A673 (cell line): Measurements from ENCODE around the gene TNS4.

Source experiments
- EZH2 ChIP-seq: fragments of 200-600 bp; sonication (generic); IDR thresholded peaks from 2 replicates; pipeline ENCODE4 v1.6.1; 2017; ENCODE audit warnings: borderline replicate concordance, low read depth, mild to moderate bottlenecking, mixed read lengths, antibody characterized with exemption, low read length; ENCODE audit not compliant: poor library complexity, severe bottlenecking
- TF ChIP-seq, protein P1 (sequence below): fragments of 300-800, 200-600 bp; sonication (generic); conservative IDR thresholded peaks from 2 replicates; pipeline ENCODE4 v1.5.1; 2017; ENCODE audit warnings: low read depth, mild to moderate bottlenecking, antibody characterized with exemption, low read length, moderate library complexity, mixed read lengths

DNA sequence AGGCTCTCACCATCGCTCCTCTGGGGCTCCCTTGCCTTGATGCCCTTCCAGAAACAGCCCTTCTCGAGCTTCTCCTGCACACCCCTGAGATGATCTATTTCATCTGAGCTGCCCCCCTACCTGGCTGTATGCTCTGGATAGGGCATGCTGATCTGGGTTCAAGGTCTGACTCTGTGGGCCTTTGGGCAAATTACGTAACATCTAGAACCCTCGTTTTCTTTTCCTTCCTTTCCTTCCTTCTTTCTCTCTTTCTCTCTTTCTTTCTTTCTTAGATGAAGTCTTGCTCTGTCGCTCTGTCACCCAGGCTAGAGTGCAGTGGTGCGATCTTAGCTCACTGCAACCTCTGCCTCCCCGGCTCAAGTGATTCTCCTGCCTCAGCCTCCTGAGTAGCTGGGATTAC, 20.3 kb downstream of the TNS4 start:
- TF ChIP-seq, protein P1, sequence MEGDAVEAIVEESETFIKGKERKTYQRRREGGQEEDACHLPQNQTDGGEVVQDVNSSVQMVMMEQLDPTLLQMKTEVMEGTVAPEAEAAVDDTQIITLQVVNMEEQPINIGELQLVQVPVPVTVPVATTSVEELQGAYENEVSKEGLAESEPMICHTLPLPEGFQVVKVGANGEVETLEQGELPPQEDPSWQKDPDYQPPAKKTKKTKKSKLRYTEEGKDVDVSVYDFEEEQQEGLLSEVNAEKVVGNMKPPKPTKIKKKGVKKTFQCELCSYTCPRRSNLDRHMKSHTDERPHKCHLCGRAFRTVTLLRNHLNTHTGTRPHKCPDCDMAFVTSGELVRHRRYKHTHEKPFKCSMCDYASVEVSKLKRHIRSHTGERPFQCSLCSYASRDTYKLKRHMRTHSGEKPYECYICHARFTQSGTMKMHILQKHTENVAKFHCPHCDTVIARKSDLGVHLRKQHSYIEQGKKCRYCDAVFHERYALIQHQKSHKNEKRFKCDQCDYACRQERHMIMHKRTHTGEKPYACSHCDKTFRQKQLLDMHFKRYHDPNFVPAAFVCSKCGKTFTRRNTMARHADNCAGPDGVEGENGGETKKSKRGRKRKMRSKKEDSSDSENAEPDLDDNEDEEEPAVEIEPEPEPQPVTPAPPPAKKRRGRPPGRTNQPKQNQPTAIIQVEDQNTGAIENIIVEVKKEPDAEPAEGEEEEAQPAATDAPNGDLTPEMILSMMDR = no peak
- TF ChIP-seq EZH2 = no peak
